NCI-H2196 (cell line): Measurements from ENCODE around the gene CA6.
"Not testable (repeated sequence)": the region's sequence is repeated elsewhere in the genome, so short reads cannot be mapped to it uniquely, and the experiment has no call there.

Experiments used
- DNase-seq: peaks from one replicate; lab custom pipeline; 2025; ENCODE audit not compliant: unreplicated experiment; lab: John Stamatoyannopoulos, UW

The CA6 gene

DNA sequence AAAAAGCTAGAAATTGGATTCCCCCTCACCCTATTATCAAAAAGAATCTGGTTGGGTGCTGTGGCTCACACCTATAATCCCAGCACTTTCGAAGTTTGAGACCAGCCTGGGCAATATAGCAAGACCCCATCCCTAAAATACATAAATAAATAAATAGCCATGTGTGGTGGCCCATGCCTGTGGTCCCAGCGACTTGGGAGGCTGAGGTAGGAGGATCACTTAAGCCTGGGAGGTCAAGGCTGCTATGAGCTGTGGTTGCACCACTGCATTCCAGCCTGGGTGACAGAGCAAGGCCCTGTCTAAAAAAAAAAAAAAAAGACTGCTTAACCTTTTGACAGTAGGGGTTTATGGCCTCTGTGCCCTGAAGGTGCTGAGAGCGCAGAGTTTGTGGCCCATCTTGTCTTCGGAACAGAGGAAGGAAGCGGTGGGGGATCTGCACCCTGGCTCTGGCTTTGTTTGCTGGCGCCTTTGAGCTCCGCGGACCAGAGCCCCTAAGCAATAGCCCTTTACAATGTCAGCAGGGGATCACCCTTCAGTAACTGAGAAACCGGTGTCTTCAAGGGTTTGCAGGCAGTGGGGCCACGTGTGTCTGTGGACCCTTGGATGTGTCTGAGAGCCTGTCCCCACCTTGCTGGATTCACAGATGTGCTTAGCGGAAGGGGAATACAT, 58.5 kb downstream of the CA6 start:
- no peak for DNase-seq

DNA sequence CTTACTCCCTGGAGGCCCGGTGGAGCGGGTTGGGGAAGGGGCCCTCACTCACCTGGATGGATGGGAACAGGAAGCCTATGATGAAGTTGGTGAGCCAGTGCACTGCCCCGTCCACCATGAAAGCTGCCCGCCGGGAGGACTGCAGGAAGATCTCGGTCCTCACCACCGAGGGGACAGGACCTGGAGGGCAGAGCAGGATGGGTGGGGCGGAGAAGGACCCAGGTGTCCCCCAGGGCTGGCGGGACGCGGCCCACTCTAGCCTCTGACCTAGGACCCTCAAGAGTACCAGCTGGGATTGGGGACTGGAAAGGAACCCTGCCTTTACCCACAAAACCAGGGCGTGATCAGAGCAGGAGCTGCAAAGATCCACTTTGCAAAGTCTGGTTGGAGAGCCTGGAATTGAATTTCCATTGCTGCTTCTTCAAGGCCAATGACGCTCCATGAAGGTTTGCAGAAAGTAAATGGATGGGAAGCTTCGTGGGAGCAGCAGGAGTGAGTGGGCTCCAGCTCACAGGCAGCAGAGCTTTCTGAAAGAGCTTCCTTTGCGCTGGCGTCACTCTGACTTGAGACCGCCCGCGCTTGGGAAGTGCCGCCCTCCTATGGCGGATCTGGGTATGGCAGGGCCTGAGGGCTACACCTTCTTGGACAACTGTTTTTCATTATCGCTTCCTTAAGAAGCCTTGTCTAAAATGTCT, 59.2 kb downstream of the CA6 start:
- DNase-seq = peak; percentile 80

DNA sequence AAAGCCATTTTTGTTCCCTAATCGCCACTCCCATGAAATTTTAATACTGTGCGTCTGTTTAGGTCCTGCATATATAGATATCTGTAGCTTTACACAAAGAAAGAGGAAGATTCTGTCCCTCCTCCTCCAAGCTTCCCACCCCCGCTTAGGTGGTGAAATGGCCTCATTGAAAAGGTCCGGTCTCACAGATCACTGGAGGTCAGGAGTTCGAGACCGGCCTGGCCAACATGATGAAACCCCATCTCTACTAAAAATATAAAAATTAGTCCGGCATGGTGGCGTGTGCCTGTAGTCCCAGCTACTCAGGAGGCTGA, 59.7 kb downstream of the CA6 start:
- no peak for DNase-seq

DNA sequence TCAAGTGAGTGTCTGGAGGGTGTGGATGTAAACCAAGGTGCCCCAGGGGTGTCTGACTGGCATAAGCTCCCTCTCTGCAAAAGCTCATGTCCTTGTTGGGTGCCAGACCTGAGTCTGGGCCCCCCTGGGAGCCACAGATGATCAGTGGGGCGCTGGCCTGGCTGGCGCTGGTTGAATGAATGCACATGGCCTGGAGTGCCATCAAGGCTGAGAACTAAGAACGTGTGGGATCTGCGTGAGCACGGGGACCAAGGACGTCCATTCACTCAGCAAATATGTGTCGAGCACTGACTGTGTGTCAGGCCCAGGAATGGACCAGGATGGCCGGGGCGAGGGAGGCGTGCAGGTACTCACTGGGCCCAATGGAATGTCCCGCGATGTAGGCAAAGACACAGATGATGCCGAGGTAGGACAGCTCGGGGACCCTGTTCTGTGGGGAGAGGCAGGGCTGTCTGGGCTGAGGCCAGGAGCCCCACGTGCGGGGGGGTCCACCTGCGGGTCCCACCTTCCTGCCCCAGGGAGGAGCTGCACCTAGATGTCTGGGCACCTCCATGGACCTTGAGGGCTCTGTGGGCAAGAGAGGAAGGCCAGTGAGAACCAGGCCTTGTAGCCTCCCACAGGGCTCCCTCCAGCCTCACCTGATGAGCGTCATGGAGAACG, 61.4 kb downstream of the CA6 start:
- DNase-seq = no peak

DNA sequence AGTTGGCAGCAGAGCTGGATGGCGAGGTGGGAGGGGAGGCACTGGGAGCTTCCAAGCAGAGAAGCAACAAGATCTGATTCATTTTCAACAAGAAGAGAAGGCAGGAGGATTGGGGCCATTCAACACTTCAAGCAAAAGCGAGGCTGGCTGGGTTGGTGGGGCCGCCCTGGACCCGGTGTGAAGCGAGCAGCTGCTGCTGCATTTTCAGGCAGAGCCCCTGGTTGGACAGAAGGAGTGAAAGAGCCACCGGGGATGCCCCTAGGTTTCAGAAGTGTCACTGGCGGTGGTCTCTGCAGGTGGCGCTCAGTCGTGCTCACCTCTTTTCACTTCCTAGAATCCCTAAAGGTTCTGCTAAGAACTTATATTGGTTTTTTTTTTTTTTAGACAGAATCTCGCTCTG, 62.6 kb downstream of the CA6 start:
- DNase-seq = no peak

DNA sequence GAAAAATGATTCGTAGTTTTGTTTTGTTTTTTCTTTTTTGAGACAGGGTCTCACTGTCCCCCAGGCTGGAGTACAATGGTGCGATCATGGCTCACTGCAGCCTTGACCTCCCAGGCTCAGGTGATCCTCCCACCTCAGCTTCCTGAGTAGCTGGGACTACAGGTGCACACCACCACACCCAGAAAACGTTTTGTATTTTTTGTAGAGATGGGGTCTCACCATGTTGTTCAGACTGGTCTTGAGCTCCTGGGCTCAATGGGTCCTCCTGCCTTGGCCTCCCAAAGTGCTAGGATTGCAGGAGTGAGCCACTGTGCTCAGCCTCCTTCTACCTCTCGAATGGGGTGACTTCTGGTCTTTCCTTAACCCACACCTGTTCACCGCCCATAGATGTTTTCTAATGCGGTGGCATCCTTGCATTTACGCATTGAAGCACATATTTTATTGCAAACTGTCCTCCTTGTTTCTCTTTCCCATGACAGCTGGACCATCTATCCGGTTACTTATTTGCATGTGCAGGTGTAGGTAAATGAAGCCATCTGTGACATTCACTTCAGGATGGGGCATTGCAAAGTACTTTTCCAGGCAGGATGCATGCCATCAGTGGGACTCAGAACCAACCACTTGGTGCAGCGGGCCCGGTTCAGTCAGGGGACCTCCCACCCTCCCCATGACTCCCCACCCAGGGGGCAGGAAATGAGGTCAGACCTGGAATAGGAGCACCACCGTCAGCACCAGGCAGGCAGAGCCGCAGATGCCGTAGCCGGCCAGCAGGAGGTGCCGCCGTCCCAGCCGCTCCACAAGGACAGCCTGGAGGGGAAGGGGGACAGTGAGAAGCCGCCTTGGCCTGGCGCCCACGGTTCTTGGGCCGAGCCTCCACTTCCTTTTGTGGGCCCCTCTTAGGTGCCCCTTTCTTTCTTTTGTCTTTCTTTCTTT, 64.0 kb downstream of the CA6 start:
- peak; percentile 16 for DNase-seq

DNA sequence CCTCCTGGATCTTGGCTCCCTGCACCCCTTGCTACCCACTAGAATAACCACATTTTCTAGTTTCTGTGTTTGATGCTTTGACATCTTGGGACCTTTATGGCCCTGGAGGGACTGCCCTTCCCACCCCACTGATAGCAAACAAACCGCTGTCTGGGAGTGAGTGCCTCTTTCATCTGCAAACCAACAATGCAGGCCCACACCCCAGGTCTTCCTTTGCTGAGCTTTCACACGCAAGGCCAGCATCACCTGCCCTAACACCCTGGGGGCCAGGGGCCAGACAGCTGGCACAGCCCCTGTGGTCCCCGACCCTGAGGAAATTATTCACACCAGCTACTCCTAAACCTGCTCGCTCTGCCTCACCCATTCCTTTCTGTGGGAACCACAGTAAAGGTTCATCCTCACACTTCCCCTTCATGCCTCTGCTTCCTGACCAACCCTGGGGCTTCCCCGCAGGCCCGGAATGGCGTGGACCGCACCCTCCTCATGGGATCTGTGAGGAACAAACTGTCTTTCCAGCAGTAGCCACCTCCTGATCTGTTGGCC, 65.2 kb downstream of the CA6 start:
- no peak for DNase-seq

DNA sequence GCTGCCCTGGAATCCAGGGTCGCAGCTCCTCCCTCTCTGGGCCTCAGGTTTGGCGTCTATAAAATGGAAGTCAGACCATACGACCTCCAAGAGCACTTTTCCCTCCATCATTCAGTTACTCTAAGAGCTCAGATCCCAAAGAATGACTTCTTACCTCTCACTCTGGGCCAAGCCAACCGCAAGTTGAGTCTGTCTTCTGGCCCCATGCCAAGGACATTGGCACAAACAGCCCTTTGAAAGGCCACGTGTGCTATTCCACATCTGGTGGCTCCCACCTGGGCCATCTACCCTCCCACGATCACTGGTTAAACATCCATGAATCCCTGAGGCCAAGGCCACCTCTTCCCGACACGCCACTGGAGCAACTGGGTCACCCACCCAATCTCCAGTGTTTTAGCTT, 68.2 kb downstream of the CA6 start:
- DNase-seq = no peak

DNA sequence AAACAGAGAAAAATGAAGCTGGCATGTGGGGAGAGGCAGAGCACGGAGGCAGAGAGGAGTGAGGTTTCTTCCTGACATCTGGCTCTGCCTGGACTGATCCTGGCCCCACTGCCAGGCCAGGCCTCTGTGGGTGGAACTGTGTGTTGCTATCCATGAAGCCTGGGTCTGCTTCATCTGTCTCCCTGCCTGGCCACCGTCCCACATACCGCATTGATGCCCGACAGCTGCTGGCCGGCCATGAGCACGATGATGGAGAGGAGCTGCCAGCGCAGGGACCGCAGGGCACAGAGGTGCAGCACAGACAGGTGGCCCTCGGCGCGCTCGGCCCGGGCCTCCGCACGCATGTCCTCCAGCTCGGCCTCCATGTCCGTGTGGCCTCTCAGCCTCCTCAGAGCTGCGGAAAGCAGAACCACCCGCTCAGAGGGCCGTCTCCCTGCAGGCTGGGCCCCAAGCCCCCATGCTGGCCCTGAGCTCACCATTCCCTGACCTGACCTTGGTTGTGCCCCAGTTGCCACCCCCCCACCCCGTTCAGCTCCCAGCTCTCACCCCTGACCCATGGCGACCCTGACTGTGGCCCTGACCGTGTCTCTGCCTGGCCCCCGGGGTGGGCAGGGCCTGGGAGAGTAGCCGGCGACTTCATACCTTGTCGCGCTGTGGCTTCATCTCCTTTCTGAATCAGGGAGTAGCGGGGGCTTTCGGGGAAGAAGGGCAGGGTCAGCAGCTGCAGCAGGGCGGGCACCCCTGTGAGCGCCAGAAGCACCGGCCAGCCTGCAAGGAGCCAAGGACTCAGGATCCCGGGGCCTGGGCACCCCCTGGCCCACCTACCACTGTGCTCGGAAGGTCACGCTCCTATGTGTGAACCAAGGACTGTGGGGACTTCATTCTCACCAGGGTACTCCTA, 69.1 kb downstream of the CA6 start:
- no peak for DNase-seq

DNA sequence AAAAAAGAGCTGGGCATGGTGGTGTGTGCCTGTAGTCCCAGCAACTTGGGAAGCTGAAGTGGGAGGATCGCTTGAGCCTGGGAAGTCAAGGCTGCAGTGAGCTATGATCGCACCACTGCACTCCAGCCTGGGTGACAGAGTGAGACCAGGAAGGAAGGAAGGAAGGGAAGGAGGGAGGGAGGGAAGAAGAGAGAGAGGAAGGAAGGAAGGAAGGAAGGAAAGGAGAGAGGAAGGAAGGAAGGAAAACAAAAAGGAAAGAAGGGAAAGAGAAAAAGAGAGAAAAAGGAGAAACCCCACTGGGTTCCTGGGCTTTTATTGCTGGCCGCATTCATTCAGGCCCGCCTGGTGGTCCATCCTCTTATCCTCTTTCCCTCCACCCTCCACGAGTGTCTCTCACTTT, 70.8 kb downstream of the CA6 start:
- DNase-seq = no peak

DNA sequence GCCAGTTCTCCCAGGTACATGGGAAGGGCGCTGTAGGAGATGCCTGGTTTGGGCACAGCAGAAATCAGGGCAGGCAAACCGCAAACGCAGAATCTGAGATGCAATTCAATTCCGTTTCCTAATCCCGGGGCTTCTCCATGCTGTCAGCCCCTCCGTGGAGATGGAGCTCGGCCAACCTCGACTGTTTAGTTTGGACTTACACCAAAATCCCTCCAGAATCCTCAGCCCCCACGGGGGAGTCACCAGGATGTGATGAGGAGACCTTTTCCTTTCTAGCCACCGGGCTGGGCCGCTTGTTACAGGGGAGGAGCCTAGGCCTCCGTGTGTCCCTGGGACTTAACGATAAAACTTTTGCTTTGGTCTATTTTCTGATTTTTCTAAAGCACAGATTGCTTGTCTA, 72.7 kb downstream of the CA6 start:
- DNase-seq = no peak

DNA sequence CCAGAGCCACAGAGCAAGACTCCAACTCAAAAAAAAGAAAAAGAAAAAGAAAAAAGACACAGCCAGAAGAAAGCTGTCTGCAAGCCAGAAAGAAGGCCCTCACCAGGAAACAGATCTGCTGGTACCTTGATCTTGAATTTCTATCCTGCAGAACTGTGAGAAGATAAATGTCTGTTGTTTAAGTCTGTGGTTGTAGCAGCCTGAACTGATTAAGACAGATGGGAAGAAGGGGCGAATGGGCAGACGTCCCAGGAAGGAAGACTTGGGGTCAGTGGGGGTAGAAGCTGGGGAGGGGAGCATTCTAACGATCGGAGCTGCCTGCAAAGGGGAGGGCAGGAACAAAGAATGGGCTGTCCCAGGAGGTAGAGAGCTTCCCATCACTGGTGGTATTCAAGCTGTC, 74.2 kb downstream of the CA6 start:
- DNase-seq = no peak

DNA sequence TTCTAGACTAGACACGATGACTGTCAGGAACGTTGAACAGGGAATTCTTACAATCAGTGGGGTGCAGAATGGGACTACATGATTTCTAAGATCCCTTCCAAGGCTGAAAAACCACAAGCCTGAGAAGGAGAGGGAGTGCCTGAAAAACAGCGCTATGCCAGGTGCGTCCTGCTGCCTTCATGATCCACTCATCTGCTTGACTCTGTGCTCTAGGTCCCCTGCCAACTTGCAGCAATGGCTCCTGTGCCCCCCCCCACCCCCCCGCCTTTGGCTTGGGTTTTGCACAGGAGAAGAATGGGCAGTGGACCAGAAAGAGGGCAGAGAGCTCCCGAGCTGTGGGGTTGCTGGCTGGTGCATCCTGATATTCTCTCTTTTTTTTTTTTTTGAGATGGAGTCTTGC, 74.6 kb downstream of the CA6 start:
- DNase-seq = no peak

DNA sequence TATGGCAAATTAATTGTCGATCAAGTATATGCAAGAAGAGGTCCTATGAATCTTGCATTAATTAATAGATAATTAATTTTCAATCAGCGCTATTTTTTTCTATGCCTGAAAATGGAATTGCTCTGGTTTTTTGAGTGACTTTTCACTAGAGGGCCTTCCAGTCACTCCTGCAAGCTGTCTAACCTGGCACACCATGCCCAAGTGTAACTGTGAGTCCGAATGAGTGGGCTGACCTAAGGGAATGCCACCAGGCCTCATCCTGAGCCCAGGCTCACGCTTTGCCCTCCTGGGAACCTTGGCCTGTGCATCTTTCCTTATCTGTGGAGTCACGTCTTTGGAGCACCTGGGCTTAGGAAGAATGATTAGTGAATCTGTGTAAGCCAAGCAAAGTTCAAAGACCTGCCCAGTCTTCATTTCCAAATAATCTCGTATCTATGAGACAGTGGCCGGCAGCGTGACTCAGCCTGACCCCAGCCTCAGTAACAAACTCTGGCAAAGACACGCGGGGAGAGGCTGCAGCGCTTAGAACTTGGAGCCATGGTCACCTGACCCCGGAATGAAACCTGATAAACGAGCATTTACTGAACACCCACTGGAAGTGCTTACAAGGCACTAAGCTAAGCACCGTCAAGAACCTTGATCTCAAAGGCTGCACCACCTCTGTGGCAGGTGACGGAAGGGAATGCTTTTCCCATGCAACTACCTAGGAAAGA, 76.5 kb downstream of the CA6 start:
- not testable (repeated sequence) for DNase-seq

DNA sequence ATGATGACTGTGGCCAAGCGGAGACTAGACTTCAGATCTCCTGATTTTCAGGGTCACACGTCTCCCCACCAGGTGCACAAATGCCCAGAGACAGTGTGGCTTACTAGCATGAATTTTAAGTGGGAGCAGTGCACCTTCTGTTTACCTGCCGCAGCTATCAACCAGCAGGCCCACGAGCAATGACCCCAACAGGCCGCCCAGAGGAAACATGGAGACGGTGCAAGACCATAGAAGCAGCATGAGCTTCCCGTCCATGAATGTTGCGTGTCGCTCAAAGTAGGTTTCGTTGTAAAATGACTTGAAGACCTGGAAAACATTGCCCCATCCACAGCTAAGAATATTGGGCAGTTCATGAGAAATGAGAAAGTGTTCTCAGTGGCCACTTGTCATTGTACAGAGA, 77.1 kb downstream of the CA6 start:
- no peak for DNase-seq
